Prostate gland (tissue), 2 donors: ENCODE data around the gene AUTS2.

Experiments
- CTCF ChIP-seq, 4 experiments: fragments of 200-600 bp in 2 of 4; fragments of 450-650 bp in 2 of 4; sonication (generic) in 2 of 4; IDR thresholded peaks; 1 replicate in 3 of 4; 2 replicates in 1 of 4; pipeline ENCODE4 v1.5.1; 2016 to 2019; ENCODE audit warnings: antibody characterized with exemption in 4 of 4, mild to moderate bottlenecking in 2 of 4, moderate library complexity in 2 of 4
- POLR2A ChIP-seq: fragments of 450-650 bp; IDR thresholded peaks from one replicate; pipeline ENCODE4 v1.6.1; 2016; ENCODE audit warnings: antibody characterized with exemption, mild to moderate bottlenecking

DNA sequence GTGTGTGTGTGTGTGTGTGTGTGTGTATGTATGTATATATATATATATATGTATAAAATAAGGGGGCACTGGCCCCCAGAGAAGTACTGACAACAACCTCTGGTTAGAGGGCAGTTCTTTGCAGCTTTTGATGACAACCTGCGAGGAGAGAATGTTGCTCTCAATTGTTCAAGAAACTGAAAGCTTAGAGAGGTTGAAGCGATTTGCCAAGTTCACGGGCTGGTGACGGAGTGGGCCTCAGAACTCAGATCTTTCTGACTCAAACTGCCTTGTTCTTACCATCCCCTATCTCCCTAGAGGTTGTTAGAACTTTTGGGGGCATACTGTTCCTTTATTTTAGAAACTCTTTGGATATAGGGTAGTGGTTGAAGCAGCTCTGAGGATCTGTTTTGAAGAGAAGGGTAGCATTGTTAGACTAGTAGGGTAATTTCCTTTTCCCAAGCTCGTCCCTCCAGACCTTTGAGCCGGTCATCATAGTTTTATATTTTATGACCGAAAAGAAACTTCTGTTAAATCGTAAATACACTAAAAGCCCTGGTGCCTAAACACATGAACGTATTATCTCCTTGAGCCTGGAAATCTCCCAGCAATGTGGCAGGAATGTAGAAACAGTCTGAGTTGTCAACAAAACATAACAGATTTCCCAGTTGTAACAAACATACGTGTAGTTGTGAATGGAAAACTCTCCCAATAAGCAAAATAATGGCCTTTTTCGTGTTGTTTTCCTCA is 992.0 kb downstream of the AUTS2 start:
- no peak for TF ChIP-seq CTCF (IDR thresholded peaks at IDR 0.05)
- TF ChIP-seq POLR2A: no peak
